ENCODE measurements around the gene ECI1.
A peak's percentile ranks its signal among the peaks of the same experiment; 100 is the strongest.

- peak in 1 of 3 donors; percentile 11 for TF ChIP-seq CTCF (IDR thresholded peaks at IDR 0.05)
- TF ChIP-seq POLR2A (IDR thresholded peaks at IDR 0.05) = peak; percentile 50
- TF ChIP-seq POLR2AphosphoS5 (IDR thresholded peaks at IDR 0.05) = peak; percentile 89 to 92 (median 92)
Measured at GRCh38 chr16:2205104-2205966, 46.1 kb downstream of the ECI1 start, which contains the start of gene MLST8.
